Thyroid gland (tissue), 4 donors: ENCODE results near the gene SCAMP4.

ENCODE experiments used
- POLR2A ChIP-seq, 2 donors: fragments of 450-650 bp; IDR thresholded peaks; one replicate each; pipeline ENCODE4 v1.6.1; 2017; ENCODE audit warnings: antibody characterized with exemption in 2 of 2, mild to moderate bottlenecking in 2 of 2, moderate library complexity in 1 of 2
- TF ChIP-seq, protein P1 (sequence below), 6 experiments: fragments of 200-600 bp in 3 of 6; fragments of 450-650 bp in 3 of 6; sonication (generic) in 3 of 6; IDR thresholded peaks; one replicate each; pipeline ENCODE4 v1.5.1; 2016 to 2019; ENCODE audit warnings: antibody characterized with exemption in 6 of 6, mild to moderate bottlenecking in 2 of 6, inconsistent platforms in 1 of 6, moderate library complexity in 1 of 6

DNA sequence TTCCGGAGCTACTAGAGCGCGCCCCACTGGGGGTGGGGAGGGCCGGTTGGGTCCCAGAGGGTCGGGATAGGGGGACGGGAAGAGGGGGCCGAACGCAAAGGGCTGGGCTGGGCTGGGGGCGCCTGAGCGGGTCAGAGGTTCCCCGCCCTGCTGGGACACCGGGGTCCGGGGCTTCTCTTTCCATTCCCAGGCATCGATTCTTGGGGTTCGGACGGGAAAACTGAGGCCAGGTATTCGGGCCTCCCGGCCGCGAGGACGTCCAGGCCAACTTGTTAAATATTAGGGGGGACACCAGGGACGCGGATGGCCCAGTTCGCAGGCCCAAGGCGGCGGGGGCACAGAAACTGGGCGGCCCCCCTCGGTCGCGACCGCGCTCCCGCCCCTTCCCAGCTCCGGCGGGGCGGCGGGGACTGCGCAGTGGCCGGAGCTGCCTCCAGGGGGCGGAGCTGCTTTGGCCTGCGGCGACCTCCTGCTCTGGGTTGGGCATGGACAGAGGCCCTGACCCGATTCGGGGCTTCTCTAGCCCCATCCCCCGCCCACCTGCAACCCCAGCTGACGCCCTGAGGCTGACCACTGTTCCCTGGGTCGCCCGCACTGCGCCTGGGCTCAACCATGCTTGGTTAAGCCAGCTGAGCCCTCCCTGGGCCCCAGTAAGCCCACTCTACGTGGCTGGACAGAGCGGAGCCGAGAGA is 40.6 kb upstream of the SCAMP4 start:
- TF ChIP-seq POLR2A (IDR thresholded peaks at IDR 0.05) = no peak
- TF ChIP-seq, protein P1, sequence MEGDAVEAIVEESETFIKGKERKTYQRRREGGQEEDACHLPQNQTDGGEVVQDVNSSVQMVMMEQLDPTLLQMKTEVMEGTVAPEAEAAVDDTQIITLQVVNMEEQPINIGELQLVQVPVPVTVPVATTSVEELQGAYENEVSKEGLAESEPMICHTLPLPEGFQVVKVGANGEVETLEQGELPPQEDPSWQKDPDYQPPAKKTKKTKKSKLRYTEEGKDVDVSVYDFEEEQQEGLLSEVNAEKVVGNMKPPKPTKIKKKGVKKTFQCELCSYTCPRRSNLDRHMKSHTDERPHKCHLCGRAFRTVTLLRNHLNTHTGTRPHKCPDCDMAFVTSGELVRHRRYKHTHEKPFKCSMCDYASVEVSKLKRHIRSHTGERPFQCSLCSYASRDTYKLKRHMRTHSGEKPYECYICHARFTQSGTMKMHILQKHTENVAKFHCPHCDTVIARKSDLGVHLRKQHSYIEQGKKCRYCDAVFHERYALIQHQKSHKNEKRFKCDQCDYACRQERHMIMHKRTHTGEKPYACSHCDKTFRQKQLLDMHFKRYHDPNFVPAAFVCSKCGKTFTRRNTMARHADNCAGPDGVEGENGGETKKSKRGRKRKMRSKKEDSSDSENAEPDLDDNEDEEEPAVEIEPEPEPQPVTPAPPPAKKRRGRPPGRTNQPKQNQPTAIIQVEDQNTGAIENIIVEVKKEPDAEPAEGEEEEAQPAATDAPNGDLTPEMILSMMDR (IDR thresholded peaks at IDR 0.05) = peak; percentile 43 to 82 (median 70)
